Neural cell (in vitro differentiated cells): ENCODE data around the gene ABHD4.

Experiments
- CTCF ChIP-seq: fragments of 450-650 bp; IDR thresholded peaks from 2 replicates; pipeline ENCODE4 v1.5.1; 2014; ENCODE audit warnings: antibody characterized with exemption, mild to moderate bottlenecking, moderate library complexity; ENCODE audit not compliant: poor library complexity, severe bottlenecking
- EP300 ChIP-seq: fragments of 450-650 bp; conservative IDR thresholded peaks from 2 replicates; pipeline ENCODE4 v1.6.1; 2014; ENCODE audit warnings: antibody characterized with exemption, mild to moderate bottlenecking, moderate library complexity; ENCODE audit not compliant: poor library complexity, severe bottlenecking
- EZH2 ChIP-seq: fragments of 200-600, 300-800 bp; shearing (Covaris generic), sonication (generic); IDR thresholded peaks from 2 replicates; pipeline ENCODE4 v1.6.1; 2014; ENCODE audit warnings: antibody characterized with exemption, low read length, borderline replicate concordance, mild to moderate bottlenecking; ENCODE audit not compliant: insufficient read depth, poor library complexity, severe bottlenecking
- POLR2AphosphoS5 ChIP-seq: IDR thresholded peaks from 2 replicates; pipeline ENCODE4 v1.6.1; 2012
- REST ChIP-seq: IDR thresholded peaks from 2 replicates; pipeline ENCODE4 v1.6.1; 2012; ENCODE audit warnings: borderline replicate concordance
- SMC3 ChIP-seq: fragments of 450-650 bp; conservative IDR thresholded peaks from 2 replicates; pipeline ENCODE4 v1.6.1; 2014; ENCODE audit warnings: antibody characterized with exemption, mild to moderate bottlenecking, moderate library complexity; ENCODE audit not compliant: poor library complexity
- TAF1 ChIP-seq: IDR thresholded peaks from 2 replicates; pipeline ENCODE4 v1.6.1; 2012; ENCODE audit warnings: low read depth

- TF ChIP-seq REST, result no peak
- no peak for TF ChIP-seq CTCF
- no peak for TF ChIP-seq POLR2AphosphoS5
- TF ChIP-seq TAF1, result no peak
- no peak for TF ChIP-seq EP300
- no peak for TF ChIP-seq EZH2
- no peak for TF ChIP-seq SMC3
These were observed 365 bp upstream of the ABHD4 start for GRCh38 chr14:22597771-22598098.
